Colonic mucosa (tissue), 4 donors: ENCODE measurements around the gene SAMD13. TPM values are rescaled to one million over a fixed set of nuclear protein-coding genes. Genes with fewer than 3 reads are reported as not detected.

Experiments used
- DNase-seq: peaks from one replicate; pipeline ENCODE4 v3.0.0-alpha.2; 2020
- H3K27ac ChIP-seq: fragments of 200-600 bp; one replicate; pipeline ENCODE4 v1.8.0; 2021
- H3K27me3 ChIP-seq: fragments of 200-600 bp; one replicate; pipeline ENCODE4 v1.8.0; 2021
- H3K36me3 ChIP-seq: fragments of 200-600 bp; one replicate; pipeline ENCODE4 v1.8.0; 2021
- H3K4me1 ChIP-seq: fragments of 200-600 bp; one replicate; pipeline ENCODE4 v1.8.0; 2021; ENCODE audit warnings: mild to moderate bottlenecking
- H3K4me3 ChIP-seq: fragments of 200-600 bp; one replicate; pipeline ENCODE4 v1.8.0; 2021
- H3K9ac ChIP-seq, 2 donors: one replicate each; pipeline ENCODE4 v1.7.0; 2013; ENCODE audit warnings: control low read depth in 2 of 2, low read depth in 2 of 2, low read length in 2 of 2
- H3K9me3 ChIP-seq: fragments of 200-600 bp; one replicate; pipeline ENCODE4 v1.8.0; 2021
- intact Hi-C: fragments of 100-400 bp; cut with DNase I; formaldehyde crosslinking; loops from one replicate; pipeline ENCODE4 v1.14.1; 2022
- total RNA-seq, 2 donors: library from RNA; stranded (reverse); fragmentation: NEBNext Ultra II Directional in 1 of 2; extraction: Animal tissue kit (Norgen Biotek cat#: 25700) in 1 of 2; gene quantifications; one replicate each; pipeline ENCODE4 v1.2.1, GENCODE V29; 2021
- TF ChIP-seq, protein P1 (sequence below): fragments of 200-600 bp; IDR thresholded peaks from one replicate; pipeline ENCODE4 v1.8.0; 2022; ENCODE audit warnings: antibody characterized with exemption, mild to moderate bottlenecking
- donor health status: healthy.
- donor health status: DM: no; HTN: no; CAD: no.
- donor health status: DM: no; HTN: no; CAD: no.

The SAMD13 gene
- total RNA-seq, 2 donors from 2014 or later = 22.2 to 31.0 TPM

DNA sequence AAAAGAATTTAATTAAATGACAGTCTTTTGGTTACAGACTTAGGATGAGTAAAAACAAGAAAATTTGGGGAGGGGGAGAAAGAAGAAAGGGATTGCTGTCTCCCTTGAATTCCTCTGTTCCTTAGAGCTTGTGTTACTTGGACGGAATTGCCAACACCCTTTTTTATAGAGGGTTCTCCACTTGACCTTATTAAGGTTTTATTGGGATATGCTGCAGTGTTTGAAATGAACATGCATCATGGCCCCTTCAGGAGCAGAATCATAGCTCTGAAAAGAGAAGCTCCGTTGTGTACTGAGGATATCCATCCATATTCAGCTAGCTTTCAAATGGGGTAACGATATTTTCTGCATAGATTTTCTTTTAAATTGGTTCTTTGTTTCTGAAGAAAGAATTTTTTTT is 48.6 kb downstream of the SAMD13 start:
- TF ChIP-seq, protein P1, sequence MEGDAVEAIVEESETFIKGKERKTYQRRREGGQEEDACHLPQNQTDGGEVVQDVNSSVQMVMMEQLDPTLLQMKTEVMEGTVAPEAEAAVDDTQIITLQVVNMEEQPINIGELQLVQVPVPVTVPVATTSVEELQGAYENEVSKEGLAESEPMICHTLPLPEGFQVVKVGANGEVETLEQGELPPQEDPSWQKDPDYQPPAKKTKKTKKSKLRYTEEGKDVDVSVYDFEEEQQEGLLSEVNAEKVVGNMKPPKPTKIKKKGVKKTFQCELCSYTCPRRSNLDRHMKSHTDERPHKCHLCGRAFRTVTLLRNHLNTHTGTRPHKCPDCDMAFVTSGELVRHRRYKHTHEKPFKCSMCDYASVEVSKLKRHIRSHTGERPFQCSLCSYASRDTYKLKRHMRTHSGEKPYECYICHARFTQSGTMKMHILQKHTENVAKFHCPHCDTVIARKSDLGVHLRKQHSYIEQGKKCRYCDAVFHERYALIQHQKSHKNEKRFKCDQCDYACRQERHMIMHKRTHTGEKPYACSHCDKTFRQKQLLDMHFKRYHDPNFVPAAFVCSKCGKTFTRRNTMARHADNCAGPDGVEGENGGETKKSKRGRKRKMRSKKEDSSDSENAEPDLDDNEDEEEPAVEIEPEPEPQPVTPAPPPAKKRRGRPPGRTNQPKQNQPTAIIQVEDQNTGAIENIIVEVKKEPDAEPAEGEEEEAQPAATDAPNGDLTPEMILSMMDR = no peak
- no peaks in the 10 kb centered on the region for H3K36me3 ChIP-seq
- intact Hi-C loops = no loop called here
- H3K9me3 ChIP-seq = no peaks in the 10 kb centered on the region
- H3K27me3 ChIP-seq = no peaks in the 10 kb centered on the region
- no peak overlapping the region for H3K9ac ChIP-seq
- no peak for DNase-seq
- H3K4me1 ChIP-seq = peaks cover 8% of the 10 kb centered on the region
- H3K27ac ChIP-seq = no peak overlapping the region
- no peak overlapping the region for H3K4me3 ChIP-seq

GRCh38 chr1:84350550-84350949 is 49.0 kb downstream of the SAMD13 start:
- Histone ChIP-seq H3K9ac (no peak overlapping the region), H3K4me3 (no peak overlapping the region), H3K27me3 (no peaks in the 10 kb centered on the region), H3K27ac (no peak overlapping the region), H3K9me3 (no peaks in the 10 kb centered on the region), H3K36me3 (no peaks in the 10 kb centered on the region), H3K4me1 (peaks cover 8% of the 10 kb centered on the region)
- TF ChIP-seq, protein P1 = no peak
- no peak for DNase-seq
- intact Hi-C loops = no loop called here

DNA sequence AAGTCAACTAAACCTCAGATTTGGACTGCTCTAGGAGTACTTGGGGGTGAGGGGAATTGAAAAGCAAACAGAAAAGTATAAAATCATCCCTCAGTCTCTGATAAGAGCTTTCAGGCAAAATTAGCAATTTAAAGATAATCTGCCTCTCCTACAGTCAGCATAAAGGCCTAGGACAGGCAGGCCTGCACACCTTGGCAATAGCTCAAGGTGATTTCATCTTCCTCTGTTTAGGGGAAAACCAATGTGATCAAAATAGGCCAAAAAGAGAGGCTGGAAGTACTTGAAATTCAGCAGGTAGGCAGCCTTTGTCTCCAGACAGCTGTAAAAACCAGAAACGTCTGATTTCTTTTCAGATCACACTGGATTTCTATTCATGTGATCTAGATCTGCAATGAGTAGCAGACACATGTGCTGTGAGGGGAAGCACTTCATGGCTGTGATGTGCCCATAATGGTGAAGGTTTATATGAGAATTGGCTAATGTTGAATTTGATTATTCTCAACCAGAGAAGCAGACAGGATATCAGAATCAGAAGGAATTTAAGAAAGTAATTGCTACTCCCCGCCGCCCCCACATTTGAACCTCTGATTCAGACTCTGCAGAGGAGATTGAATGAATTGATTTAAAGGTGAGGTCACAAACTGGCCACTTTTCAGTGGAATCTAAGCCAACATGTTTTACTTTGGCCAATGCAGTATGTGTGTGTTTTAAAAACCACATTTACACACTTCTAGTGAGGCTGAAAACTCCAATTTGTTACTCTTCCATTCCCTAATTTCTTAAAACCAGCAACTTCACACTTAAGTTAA is 51.0 kb downstream of the SAMD13 start:
- Histone ChIP-seq H3K27ac (no peak overlapping the region), H3K9ac (no peak overlapping the region), H3K27me3 (no peaks in the 10 kb centered on the region), H3K9me3 (no peaks in the 10 kb centered on the region), H3K4me1 (peaks cover 8% of the 10 kb centered on the region), H3K4me3 (no peak overlapping the region), H3K36me3 (no peaks in the 10 kb centered on the region)
- intact Hi-C loops = no loop called here
- DNase-seq = no peak
- TF ChIP-seq, protein P1 = no peak

DNA sequence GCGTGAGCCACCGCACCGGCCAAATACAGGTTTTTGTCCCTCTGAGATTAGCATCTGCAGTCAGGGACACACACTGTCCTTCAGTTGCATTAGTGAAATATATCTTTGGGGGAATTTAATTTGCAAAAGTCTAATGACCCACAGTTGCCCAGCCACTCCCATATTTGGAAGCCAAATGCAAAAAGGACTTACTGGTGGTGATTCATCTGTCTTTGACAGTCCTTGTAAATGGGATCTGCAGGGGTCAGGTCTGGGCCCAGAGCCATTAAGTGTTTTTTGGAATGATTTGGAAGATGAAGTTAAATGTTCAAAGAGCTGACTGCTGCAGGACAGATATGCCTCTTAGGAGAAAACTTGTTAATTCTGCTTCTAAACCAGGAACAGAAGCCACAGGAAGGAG is 52.2 kb downstream of the SAMD13 start:
- Histone ChIP-seq H3K27ac (no peak overlapping the region), H3K9ac (no peak overlapping the region), H3K36me3 (no peaks in the 10 kb centered on the region), H3K4me1 (peaks cover 8% of the 10 kb centered on the region), H3K9me3 (no peaks in the 10 kb centered on the region), H3K4me3 (no peak overlapping the region), H3K27me3 (no peaks in the 10 kb centered on the region)
- TF ChIP-seq, protein P1 = no peak
- DNase-seq = no peak
- intact Hi-C loops = no loop called here

- Histone ChIP-seq H3K4me3 (no peak overlapping the region), H3K27ac (no peak overlapping the region), H3K9ac (no peak overlapping the region), H3K27me3 (no peaks in the 10 kb centered on the region), H3K36me3 (no peaks in the 10 kb centered on the region), H3K9me3 (no peaks in the 10 kb centered on the region), H3K4me1 (no peaks in the 10 kb centered on the region)
- intact Hi-C loops = no loop called here
- DNase-seq = no peak
- TF ChIP-seq, protein P1 = no peak
Observed at GRCh38 chr1:84355556-84355955, 54.0 kb downstream of the SAMD13 start.
